Right atrium auricular region (tissue), 2 donors: ENCODE measurements around the gene NAV3. TPM values are rescaled to one million over a fixed set of nuclear protein-coding genes. Genes with fewer than 3 reads are reported as not detected.

ENCODE experiments used
- DNase-seq: peaks from one replicate; pipeline ENCODE4 v3.0.0-alpha.2; 2019; ENCODE audit warnings: low spot score
- H3K27ac ChIP-seq, 2 donors: fragments of 200-600 bp; sonication (generic); 1 replicate in 1 of 2; 2 replicates in 1 of 2; pipeline ENCODE4 v1.5.1; 2016 to 2019
- H3K27me3 ChIP-seq, 2 donors: fragments of 200-600 bp; sonication (generic); one replicate each; pipeline versions ENCODE4 v1.5.1 to v1.6.0; 2017 to 2019
- H3K36me3 ChIP-seq: fragments of 200-600 bp; sonication (generic); one replicate; pipeline ENCODE4 v1.5.1; 2016
- H3K4me1 ChIP-seq, 2 donors: fragments of 200-600 bp; sonication (generic); one replicate each; pipeline versions ENCODE4 v1.5.1 to v1.6.0; 2017 to 2019
- H3K4me3 ChIP-seq, 2 donors: fragments of 200-600 bp; sonication (generic); 1 replicate in 1 of 2; 2 replicates in 1 of 2; pipeline ENCODE4 v1.5.1; 2017 to 2019; ENCODE audit warnings: mild to moderate bottlenecking in 1 of 2, moderate library complexity in 1 of 2
- H3K9me3 ChIP-seq, 2 donors: fragments of 200-600 bp; sonication (generic); one replicate each; pipeline ENCODE4 v1.5.1; 2019
- CTCF ChIP-seq, 2 donors: fragments of 200-600 bp; sonication (generic); IDR thresholded peaks; one replicate each; pipeline ENCODE4 v1.5.1; 2019; ENCODE audit warnings: antibody characterized with exemption in 2 of 2
- total RNA-seq, 2 donors: library from RNA; depleted of rRNA; stranded (reverse); fragments of >200 nt; gene quantifications; one replicate each; pipeline ENCODE4 v1.1.0, GENCODE V29; 2016

The NAV3 gene
- total RNA-seq, 2 donors from 2014 or later = 4.4 to 5.1 TPM

- Histone ChIP-seq H3K9me3 (no peaks in the 10 kb centered on the region), H3K27ac (no peak overlapping the region), H3K4me3 (no peak overlapping the region), H3K27me3 (no peaks in the 10 kb centered on the region), H3K4me1 (no peaks in the 10 kb centered on the region), H3K36me3 (no peaks in the 10 kb centered on the region)
- no peak for DNase-seq
- no peak for TF ChIP-seq CTCF (IDR thresholded peaks at IDR 0.05)
These were observed 178.3 kb downstream of the NAV3 start for GRCh38 chr12:78009031-78009430.

- no peak for DNase-seq
- no peak overlapping the region for H3K27ac ChIP-seq
- TF ChIP-seq CTCF (IDR thresholded peaks at IDR 0.05) = no peak
- no peaks in the 10 kb centered on the region for H3K27me3 ChIP-seq
- no peaks in the 10 kb centered on the region for H3K4me1 ChIP-seq
- no peaks in the 10 kb centered on the region for H3K36me3 ChIP-seq
- no peak overlapping the region for H3K4me3 ChIP-seq
- H3K9me3 ChIP-seq = no peaks in the 10 kb centered on the region
These were observed 187.6 kb downstream of the NAV3 start for GRCh38 chr12:78018171-78018910.

- Histone ChIP-seq H3K27me3 (no peaks in the 10 kb centered on the region), H3K4me1 (no peaks in the 10 kb centered on the region), H3K9me3 (no peaks in the 10 kb centered on the region), H3K36me3 (no peaks in the 10 kb centered on the region), H3K27ac (no peak overlapping the region), H3K4me3 (no peak overlapping the region)
- no peak for TF ChIP-seq CTCF (IDR thresholded peaks at IDR 0.05)
- DNase-seq = no peak
These were observed 188.2 kb downstream of the NAV3 start for GRCh38 chr12:78018939-78019338.

GRCh38 chr12:78028426-78028825 is 197.7 kb downstream of the NAV3 start:
- no peak overlapping the region for H3K27ac ChIP-seq
- H3K27me3 ChIP-seq = no peaks in the 10 kb centered on the region
- no peaks in the 10 kb centered on the region for H3K36me3 ChIP-seq
- H3K4me3 ChIP-seq = no peak overlapping the region
- DNase-seq = no peak
- no peaks in the 10 kb centered on the region for H3K9me3 ChIP-seq
- H3K4me1 ChIP-seq = no peaks in the 10 kb centered on the region
- no peak for TF ChIP-seq CTCF (IDR thresholded peaks at IDR 0.05)

- no peaks in the 10 kb centered on the region for H3K36me3 ChIP-seq
- H3K27me3 ChIP-seq = no peaks in the 10 kb centered on the region
- no peak for TF ChIP-seq CTCF (IDR thresholded peaks at IDR 0.05)
- no peak overlapping the region for H3K4me3 ChIP-seq
- H3K9me3 ChIP-seq = no peaks in the 10 kb centered on the region
- DNase-seq = no peak
- no peak overlapping the region for H3K27ac ChIP-seq
- no peaks in the 10 kb centered on the region for H3K4me1 ChIP-seq
These were observed 203.3 kb downstream of the NAV3 start for GRCh38 chr12:78034025-78034424.
